Measurements from ENCODE around the gene TAAR1.

The TAAR1 gene

GRCh38 chr6:132664309-132665034 lies 5.5 kb upstream of the TAAR1 start:
- TF ChIP-seq, protein P1, sequence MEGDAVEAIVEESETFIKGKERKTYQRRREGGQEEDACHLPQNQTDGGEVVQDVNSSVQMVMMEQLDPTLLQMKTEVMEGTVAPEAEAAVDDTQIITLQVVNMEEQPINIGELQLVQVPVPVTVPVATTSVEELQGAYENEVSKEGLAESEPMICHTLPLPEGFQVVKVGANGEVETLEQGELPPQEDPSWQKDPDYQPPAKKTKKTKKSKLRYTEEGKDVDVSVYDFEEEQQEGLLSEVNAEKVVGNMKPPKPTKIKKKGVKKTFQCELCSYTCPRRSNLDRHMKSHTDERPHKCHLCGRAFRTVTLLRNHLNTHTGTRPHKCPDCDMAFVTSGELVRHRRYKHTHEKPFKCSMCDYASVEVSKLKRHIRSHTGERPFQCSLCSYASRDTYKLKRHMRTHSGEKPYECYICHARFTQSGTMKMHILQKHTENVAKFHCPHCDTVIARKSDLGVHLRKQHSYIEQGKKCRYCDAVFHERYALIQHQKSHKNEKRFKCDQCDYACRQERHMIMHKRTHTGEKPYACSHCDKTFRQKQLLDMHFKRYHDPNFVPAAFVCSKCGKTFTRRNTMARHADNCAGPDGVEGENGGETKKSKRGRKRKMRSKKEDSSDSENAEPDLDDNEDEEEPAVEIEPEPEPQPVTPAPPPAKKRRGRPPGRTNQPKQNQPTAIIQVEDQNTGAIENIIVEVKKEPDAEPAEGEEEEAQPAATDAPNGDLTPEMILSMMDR (IDR thresholded peaks at IDR 0.05; ENCODE audit: control insufficient read depth, insufficient read depth, low read depth, low read length, missing control alignments), result no peak
- no peak for DNase-seq (ENCODE audit: low read depth)
- no peak overlapping the region for H3K4me3 ChIP-seq (ENCODE audit: control insufficient read depth, low read depth, low read length)

DNA sequence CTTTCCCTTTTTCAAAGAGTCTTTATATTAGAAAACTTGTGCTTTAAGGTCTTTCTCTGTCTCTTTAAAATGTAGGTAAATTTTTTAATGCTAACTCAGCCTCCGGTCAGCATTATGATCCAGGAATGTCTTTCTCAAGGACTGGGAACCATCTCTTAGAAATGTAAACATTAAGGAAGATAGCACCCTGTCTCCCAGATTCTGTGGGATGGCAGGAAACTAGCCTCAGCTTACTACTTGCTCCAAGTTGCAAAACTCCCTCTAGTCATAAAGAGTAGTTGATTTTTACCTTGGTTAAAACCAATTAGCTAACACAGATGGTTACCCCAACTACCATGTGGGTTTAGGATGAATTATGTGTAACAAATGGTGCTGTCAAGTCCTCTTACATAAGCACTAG lies 4.7 kb upstream of the TAAR1 start:
- no peak overlapping the region for H3K4me3 ChIP-seq (ENCODE audit: control insufficient read depth, low read depth, low read length)
- DNase-seq (ENCODE audit: low read depth), result no peak
- TF ChIP-seq, protein P1 (IDR thresholded peaks at IDR 0.05; ENCODE audit: control insufficient read depth, insufficient read depth, low read depth, low read length, missing control alignments), result no peak

- H3K4me3 ChIP-seq (ENCODE audit: control insufficient read depth, low read depth, low read length), result no peak overlapping the region
- TF ChIP-seq, protein P1 (IDR thresholded peaks at IDR 0.05; ENCODE audit: control insufficient read depth, insufficient read depth, low read depth, low read length, missing control alignments), result no peak
- no peak for DNase-seq (ENCODE audit: low read depth)
These were observed 2.9 kb upstream of the TAAR1 start for GRCh38 chr6:132661906-132662305.

DNA sequence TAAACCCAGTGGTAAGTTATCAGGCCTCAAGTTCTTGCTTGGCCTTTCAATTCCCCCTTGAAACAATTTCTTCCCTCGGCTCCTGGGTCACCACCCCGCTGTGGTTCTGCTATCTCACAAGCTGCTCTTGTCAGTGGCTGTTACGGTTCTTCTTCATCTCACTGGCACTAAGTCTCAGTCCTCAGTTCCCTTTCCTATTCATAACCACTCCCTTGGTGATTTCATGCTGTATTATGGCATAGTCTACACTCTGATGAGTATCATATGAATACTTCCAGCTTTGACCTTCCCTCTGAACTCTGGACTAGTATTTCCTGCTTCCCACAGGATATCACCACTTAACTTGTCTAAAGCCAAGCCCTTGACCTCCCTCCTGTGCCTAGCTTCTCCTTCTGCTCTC lies 7.9 kb downstream of the TAAR1 start:
- H3K4me3 ChIP-seq (ENCODE audit: control insufficient read depth, low read depth, low read length), result no peak overlapping the region
- DNase-seq (ENCODE audit: low read depth), result no peak
- TF ChIP-seq, protein P1 (IDR thresholded peaks at IDR 0.05; ENCODE audit: control insufficient read depth, insufficient read depth, low read depth, low read length, missing control alignments), result no peak

- DNase-seq (ENCODE audit: low read depth), result no peak
- TF ChIP-seq, protein P1 (IDR thresholded peaks at IDR 0.05; ENCODE audit: control insufficient read depth, insufficient read depth, low read depth, low read length, missing control alignments), result no peak
- no peak overlapping the region for H3K4me3 ChIP-seq (ENCODE audit: control insufficient read depth, low read depth, low read length)
These were observed 8.6 kb downstream of the TAAR1 start for GRCh38 chr6:132650429-132650828.

DNA sequence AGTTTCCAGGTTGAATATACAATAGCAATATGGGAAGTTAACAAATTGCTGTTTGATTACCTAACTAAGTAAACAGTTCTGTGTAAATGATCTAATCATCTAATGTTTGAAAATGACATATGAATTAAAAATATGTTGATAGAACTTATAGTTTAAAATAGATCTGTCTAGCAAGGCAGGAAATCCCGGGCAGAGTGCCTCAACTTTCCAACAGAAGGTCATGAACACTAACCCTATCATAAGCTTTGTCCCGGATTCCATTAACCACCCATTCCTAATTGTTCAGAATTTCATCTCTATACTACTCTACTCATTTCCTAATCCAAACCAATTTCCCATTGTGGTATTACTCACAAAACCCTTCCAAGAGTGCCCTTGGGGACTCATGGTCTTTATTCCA lies 10.2 kb downstream of the TAAR1 start:
- no peak overlapping the region for H3K4me3 ChIP-seq (ENCODE audit: control insufficient read depth, low read depth, low read length)
- TF ChIP-seq, protein P1 (IDR thresholded peaks at IDR 0.05; ENCODE audit: control insufficient read depth, insufficient read depth, low read depth, low read length, missing control alignments), result no peak
- no peak for DNase-seq (ENCODE audit: low read depth)

Measured in AG09309 (cell line).